T47D (cell line): Measurements from ENCODE around the gene B3GNT9.

Experiments used
- DNase-seq, 2 experiments: peaks; one replicate each; pipeline versions ENCODE4 v3.0.0 to v3.0.0-alpha.2; 2011 to 2012; ENCODE audit warnings: low read depth in 1 of 2, low spot score in 1 of 2
- JUND ChIP-seq: IDR thresholded peaks from 2 replicates; pipeline ENCODE4 v1.6.1; 2012; ENCODE audit warnings: low read depth
- in situ Hi-C: cut with HindIII; loops from 2 replicates; pipeline ENCODE4 v1.10.0; 2016; ENCODE audit warnings: low sequenced_read_pairs, low pct_unique_long_range_greater_than_20kb

Gene B3GNT9, protein sequence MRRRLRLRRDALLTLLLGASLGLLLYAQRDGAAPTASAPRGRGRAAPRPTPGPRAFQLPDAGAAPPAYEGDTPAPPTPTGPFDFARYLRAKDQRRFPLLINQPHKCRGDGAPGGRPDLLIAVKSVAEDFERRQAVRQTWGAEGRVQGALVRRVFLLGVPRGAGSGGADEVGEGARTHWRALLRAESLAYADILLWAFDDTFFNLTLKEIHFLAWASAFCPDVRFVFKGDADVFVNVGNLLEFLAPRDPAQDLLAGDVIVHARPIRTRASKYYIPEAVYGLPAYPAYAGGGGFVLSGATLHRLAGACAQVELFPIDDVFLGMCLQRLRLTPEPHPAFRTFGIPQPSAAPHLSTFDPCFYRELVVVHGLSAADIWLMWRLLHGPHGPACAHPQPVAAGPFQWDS

GRCh38 chr16:67150833-67151396, at the start of gene B3GNT9:
Gene B3GNT9, minus strand, starts transcription at chr16:67150998. Its CDS starts 513 bp downstream, at chr16:67150485.
- no peak for TF ChIP-seq JUND
- DNase-seq, result no peak
- in situ Hi-C loops, result no loop called here

- no peak for DNase-seq
- in situ Hi-C loops, result no loop called here
- no peak for TF ChIP-seq JUND
Measured at GRCh38 chr16:67200491-67200890, 49.7 kb upstream of the B3GNT9 start.

DNA sequence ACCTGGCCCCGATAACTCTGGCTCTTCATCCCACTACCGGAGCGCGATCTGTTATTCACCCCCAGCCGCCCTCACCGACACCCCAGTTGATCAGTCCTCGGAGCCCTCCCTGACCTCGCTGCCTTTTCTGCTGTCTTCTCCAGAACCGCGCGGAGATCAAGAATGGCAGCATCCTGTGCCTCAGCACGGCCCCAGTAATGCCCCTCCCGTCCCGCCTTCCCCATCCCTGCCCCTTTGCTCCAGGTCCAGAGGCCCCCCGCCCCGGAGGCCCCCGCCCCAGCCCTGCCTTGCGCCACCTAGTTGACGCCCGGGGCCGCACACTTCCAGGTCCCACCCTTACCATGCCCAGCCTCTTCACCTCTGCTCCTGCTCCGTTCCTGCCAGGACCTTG, 49.0 kb upstream of the B3GNT9 start:
- no peak for DNase-seq
- in situ Hi-C loops, result no loop called here
- TF ChIP-seq JUND, result no peak

DNA sequence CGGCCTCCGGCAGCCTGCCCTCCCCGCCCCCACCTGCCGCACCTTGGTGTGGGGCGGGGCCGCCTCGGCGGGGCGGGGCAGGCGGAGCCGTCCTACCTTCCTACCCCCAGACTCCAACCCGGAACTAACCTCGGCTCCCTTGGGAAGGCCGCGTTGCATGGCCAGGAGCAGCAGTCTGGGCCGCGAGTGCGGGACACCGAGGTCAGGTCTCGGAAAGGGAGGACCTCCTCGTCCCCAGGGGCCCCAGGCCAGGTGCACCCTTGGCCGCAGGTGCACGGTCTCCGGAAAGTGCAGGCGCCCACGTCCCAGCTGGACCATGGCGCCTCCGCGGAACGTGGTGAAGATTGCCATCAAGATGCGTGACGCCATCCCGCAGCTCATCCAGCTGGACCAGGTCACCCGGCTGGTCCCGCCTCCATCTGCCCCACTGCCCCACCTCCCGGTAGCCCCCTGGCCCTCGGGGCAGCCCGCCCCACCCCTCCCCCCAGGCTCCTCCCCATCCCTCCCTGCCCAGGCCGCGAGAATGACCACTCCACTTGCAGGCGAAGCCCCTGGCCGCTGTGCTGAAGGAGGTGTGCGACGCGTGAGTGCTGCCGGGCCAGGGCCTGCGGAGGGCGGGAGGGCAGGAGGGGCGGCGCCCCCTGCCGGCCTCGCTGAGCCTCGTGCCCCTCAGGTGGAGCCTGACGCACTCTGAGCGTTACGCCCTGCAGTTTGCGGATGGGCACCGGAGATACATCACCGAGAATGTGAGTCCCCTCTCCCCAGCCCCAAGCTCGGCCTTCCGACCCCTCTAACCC, 48.4 kb upstream of the B3GNT9 start, which contains the start of gene ELMO3:
Gene ELMO3, plus strand, starts transcription at position 121 of the 797 bp plus-strand sequence. Its CDS starts 196 bp downstream, at position 317.
- in situ Hi-C loops, result no loop called here
- peak; percentile 85 to 92 for DNase-seq
- no peak for TF ChIP-seq JUND

- TF ChIP-seq JUND, result no peak
- peak; percentile 85 to 86 for DNase-seq
- in situ Hi-C loops, result no loop called here
Measured at GRCh38 chr16:67198238-67198734, 47.5 kb upstream of the B3GNT9 start.

DNA sequence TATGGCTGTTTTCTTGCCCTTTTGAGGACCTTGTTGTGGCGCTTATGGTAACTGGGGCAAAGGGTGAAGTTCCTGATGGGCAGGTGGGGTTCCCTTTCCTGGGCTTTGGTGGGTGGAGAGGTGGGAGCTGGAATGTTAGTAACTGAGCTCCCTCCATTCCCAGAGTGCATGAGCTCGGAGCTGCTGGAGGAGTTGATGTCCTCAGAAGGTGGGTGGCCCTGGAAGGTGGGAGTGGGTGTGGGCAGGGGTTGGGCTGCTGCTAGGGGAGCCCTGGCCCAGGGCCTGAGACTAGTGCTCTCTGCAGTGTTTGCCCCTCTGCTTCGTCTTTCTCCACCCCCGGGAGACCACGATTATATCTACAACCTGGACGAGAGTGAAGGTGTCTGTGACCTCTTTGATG, 46.9 kb upstream of the B3GNT9 start:
- no peak for DNase-seq
- in situ Hi-C loops, result no loop called here
- TF ChIP-seq JUND, result no peak

- TF ChIP-seq JUND, result no peak
- in situ Hi-C loops, result no loop called here
- DNase-seq, result no peak
Measured at GRCh38 chr16:67196881-67197280, 46.1 kb upstream of the B3GNT9 start.

DNA sequence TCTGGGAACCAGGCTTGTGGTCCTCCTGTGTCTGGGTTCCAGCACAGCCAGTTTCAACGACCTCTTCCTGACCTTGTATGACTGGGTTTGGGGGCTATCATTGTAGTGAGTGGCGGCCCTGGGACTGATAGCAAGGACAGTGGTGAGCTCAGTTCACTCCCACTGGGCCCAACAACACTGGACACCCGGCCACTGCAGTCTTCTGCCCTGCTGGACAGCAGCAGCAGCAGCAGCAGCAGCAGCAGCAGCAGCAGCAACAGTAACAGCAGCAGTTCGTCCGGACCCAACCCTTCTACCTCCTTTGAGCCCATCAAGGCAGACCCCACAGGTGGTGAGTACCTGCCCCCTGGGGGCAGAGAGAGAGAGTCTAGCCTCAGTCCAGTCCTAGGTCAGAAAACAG, 44.9 kb upstream of the B3GNT9 start:
- in situ Hi-C loops, result no loop called here
- no peak for TF ChIP-seq JUND

DNA sequence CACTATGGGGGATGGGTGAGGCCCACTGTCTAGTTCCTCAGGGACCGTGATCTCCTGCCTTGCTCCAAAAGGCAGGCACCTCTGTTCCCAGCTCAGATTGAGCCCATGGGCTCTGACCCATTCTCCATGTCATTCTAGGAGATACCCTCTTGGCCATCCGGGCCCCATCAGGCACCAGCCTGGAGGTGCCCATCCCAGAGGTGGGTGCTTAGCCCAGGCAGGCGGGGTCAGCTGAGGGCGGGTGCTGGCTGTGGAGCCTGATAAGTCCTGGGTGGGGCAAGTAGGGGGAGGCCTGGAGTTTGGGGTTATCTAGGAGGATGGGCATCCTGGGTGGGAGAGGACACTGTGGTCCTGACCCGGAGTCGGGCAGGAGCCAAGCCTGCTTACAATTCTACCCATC, 43.5 kb upstream of the B3GNT9 start:
- DNase-seq, result no peak
- in situ Hi-C loops, result no loop called here
- no peak for TF ChIP-seq JUND

More for the DNA sequence above, 44.9 kb upstream of the B3GNT9 start:
- DNase-seq, result no peak

- no peak for TF ChIP-seq JUND
- DNase-seq, result no peak
- in situ Hi-C loops, result no loop called here
Measured at GRCh38 chr16:67193536-67193935, 42.7 kb upstream of the B3GNT9 start.

DNA sequence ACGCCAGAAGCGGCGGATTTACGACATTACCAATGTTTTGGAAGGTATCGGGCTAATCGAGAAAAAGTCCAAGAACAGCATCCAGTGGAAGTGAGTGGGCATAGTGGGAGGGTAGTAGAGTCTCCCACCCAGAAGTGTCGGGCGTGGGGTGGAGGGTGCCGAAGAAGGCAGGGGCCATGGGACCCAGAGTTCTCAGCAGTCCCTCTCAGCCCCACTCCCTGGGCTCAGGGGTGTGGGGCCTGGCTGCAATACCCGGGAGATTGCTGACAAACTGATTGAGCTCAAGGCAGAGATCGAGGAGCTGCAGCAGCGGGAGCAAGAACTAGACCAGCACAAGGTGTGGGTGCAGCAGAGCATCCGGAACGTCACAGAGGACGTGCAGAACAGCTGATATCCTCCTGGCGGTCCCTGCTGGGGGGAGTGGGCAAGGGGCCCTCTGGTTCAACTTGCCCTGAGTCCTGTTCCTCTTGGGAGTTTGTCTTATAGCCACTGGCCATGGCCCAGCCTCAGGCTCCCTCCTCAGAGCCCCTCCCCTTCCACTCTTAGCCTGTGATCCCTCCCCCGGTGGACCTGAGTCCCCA, 42.1 kb upstream of the B3GNT9 start:
- TF ChIP-seq JUND, result no peak
- in situ Hi-C loops, result no loop called here
- no peak for DNase-seq

- peak; percentile 88 to 95 for DNase-seq
- in situ Hi-C loops, result no loop called here
- TF ChIP-seq JUND, result no peak
Measured at GRCh38 chr16:67191995-67192681, 41.3 kb upstream of the B3GNT9 start, which contains the start of gene E2F4. Gene E2F4, plus strand, starts transcription at chr16:67192155. Its CDS starts 73 bp downstream, at chr16:67192228.
